GM12874 (cell line): Measurements from ENCODE around the gene CYP3A5.

Source experiments
- TF ChIP-seq, protein P1 (sequence below): IDR thresholded peaks from 2 replicates; pipeline ENCODE4 v1.5.1; 2011; ENCODE audit warnings: low read depth, mild to moderate bottlenecking, control low read depth, low read length, moderate library complexity; ENCODE audit not compliant: insufficient read depth

Gene CYP3A5

DNA sequence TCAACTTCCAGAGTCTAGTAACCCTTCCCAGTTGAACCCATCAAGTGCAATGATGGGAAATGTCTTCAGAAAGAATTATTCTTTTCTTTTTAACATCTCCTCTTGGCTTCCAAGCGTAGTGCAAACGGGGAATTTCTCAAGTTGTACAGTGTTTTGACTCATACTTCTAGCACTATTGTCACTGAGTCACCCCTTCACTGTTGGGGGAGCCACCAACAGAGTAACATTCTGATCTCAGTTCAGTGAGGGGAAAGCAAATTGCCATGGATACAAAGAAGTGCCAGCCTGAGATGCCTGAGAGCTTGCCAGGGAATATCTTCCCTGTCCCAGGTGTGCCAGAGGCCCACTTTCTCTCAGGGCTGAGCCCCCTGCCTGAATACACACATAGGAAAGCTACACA is 31.0 kb downstream of the CYP3A5 start:
- TF ChIP-seq, protein P1, sequence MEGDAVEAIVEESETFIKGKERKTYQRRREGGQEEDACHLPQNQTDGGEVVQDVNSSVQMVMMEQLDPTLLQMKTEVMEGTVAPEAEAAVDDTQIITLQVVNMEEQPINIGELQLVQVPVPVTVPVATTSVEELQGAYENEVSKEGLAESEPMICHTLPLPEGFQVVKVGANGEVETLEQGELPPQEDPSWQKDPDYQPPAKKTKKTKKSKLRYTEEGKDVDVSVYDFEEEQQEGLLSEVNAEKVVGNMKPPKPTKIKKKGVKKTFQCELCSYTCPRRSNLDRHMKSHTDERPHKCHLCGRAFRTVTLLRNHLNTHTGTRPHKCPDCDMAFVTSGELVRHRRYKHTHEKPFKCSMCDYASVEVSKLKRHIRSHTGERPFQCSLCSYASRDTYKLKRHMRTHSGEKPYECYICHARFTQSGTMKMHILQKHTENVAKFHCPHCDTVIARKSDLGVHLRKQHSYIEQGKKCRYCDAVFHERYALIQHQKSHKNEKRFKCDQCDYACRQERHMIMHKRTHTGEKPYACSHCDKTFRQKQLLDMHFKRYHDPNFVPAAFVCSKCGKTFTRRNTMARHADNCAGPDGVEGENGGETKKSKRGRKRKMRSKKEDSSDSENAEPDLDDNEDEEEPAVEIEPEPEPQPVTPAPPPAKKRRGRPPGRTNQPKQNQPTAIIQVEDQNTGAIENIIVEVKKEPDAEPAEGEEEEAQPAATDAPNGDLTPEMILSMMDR = no peak

DNA sequence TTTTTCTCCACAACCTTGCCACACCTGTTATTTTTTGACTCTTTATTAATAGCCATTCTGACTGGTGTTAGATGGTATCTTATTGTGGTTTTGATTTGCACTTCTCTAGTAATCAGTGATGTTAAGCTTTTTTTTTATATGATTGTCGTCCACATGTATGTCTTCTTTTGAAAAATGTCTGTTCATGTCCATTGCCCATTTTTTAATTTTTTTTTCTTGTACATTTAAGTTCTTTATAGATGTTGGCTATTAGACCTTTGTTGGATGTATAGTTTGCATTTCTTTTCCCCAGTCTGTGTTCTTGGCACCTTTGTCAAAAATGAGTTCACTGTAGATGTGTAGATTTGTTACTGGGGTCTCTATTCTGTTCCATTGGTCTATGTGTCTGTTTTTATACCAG is 34.2 kb downstream of the CYP3A5 start:
- TF ChIP-seq, protein P1 = no peak

DNA sequence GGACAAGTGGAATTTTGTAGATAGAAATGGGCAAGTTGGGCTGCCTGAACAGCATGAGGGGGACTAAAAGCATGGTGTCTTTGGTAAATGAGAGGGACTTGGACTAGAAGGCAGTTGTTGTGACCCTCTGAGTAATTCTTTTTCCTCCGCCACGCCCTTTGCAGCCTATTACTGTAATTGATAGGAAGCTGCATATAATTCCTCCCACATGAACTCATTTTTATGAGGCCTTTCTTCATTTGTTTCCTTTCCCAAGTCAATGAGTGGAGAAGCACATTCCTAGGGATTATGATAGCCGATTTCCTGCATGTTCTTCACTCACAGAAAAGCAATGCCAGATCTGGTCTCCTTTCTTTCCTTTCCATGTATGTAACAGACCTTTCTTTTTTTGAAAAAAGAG is 35.4 kb downstream of the CYP3A5 start:
- TF ChIP-seq, protein P1 = no peak

DNA sequence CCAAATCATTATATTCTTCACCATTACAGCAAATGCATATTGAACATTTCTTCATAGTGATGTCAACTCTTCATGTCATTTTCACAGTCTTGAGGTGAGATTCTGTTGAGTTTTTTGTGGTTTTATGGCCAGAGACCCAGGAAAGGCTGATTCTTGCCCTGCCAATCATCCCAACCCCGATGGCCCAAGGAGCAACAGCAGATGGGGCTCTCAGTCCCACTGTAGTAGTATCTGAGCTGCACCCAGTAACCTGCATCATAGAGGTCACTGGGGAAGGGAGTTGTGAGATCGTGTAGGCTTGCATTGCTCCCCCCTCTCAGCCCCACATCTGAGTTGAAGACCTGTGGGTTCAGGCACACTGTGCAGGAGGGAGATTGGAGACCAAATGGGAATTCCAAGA is 36.3 kb downstream of the CYP3A5 start:
- TF ChIP-seq, protein P1 = no peak

DNA sequence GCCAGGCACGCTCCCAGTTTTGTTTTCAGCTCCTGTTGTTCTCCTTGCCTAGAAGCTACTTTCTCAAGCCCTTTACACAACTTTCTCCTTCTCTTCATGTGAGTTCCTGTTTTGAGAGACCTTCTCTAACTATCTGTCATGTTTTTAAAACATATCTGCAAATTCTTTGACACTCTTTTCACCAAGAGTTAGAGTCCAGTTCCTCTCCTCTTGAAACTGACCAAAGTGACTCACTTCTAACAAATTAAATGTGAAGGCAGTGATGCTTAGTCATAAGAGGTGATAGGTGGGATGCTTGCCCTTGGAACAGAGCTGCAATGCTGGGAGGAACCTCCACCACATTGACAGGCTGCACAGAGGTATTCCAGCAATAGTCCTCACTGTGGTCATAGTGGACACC is 37.8 kb downstream of the CYP3A5 start:
- TF ChIP-seq, protein P1 = no peak

DNA sequence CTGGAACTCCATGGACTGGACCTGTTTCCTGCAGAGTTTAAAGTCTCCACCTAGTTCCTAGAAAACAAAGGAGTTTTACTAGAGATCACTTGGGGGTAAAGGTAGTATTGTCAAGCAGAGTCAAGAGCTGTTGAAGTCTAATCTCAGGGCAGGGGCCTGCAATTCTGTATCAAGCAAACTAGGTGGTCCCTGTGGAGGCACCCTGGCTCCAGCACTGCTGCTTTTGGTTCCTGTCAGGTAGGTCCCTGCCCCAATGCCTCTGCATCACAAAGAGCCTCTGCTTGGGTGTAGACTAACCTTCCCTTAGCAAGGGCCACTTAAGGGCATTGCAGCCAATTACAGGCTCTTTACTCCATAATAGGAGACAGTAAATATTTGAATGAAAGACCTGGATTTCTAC is 40.5 kb downstream of the CYP3A5 start:
- TF ChIP-seq, protein P1 = no peak

DNA sequence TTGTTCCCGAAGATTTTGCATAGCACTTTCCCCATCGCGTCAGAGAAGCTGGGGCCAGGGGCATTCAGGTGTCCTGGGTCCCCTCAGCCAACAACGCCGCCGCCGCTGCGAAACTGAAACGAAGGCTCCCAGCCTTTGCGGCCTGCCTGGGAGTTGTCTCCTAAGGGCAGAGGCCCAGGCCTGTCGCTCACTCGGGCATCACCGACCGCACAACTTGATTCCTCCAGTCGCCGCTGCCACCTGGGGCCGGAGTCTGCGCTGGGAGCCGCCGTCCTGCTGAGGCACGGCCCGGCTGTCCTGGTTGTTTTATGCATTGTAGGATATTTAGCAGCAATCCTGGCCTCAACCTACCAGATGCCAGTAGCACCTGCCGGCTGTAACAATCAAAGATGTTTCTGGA is 41.1 kb downstream of the CYP3A5 start:
- TF ChIP-seq, protein P1 = no peak
